CD4-positive, alpha-beta T cell treated with Interleukin-4 for 4 hours (primary cell): Measurements from ENCODE around the gene TWIST1.

Source experiments
- DNase-seq: peaks from one replicate; pipeline ENCODE4 v3.0.0-alpha.2; 2020

Gene TWIST1

GRCh38 chr7:19117091-19117869 lies at the start of gene TWIST1:
TWIST1 (minus strand) TSS chr7:19117636; CDS start chr7:19117321, 315 bp downstream.
- DNase-seq, result no peak

- no peak for DNase-seq
These were observed 44.2 kb upstream of the TWIST1 start for GRCh38 chr7:19161671-19162070.

- no peak for DNase-seq
These were observed 29.3 kb upstream of the TWIST1 start for GRCh38 chr7:19146699-19147098.

GRCh38 chr7:19145434-19146115 lies 28.1 kb upstream of the TWIST1 start:
- no peak for DNase-seq

- no peak for DNase-seq
These were observed 27.4 kb upstream of the TWIST1 start, which contains the start of gene FERD3L for GRCh38 chr7:19144661-19145433. FERD3L (minus strand) TSS chr7:19145421; CDS start chr7:19145362, 59 bp downstream.

GRCh38 chr7:19143881-19144574 lies 26.6 kb upstream of the TWIST1 start:
- DNase-seq, result no peak

- DNase-seq, result no peak
These were observed 22.4 kb upstream of the TWIST1 start for GRCh38 chr7:19139706-19140327.

GRCh38 chr7:19133886-19134285 lies 16.4 kb upstream of the TWIST1 start:
- DNase-seq, result no peak

GRCh38 chr7:19133390-19133789 lies 16.0 kb upstream of the TWIST1 start:
- no peak for DNase-seq

- no peak for DNase-seq
These were observed 11.4 kb upstream of the TWIST1 start for GRCh38 chr7:19128856-19129255.

GRCh38 chr7:19121977-19122588 lies 4.6 kb upstream of the TWIST1 start:
- DNase-seq, result no peak

GRCh38 chr7:19119870-19120486 lies 2.5 kb upstream of the TWIST1 start:
- no peak for DNase-seq

- no peak for DNase-seq
These were observed 1.9 kb upstream of the TWIST1 start for GRCh38 chr7:19119372-19119771.

GRCh38 chr7:19118636-19119371 lies 1.4 kb upstream of the TWIST1 start:
- no peak for DNase-seq

- DNase-seq, result no peak
These were observed 603 bp upstream of the TWIST1 start for GRCh38 chr7:19117870-19118608.

- DNase-seq, result no peak
These were observed 1.0 kb downstream of the TWIST1 start for GRCh38 chr7:19116121-19117090.

- DNase-seq, result no peak
These were observed 2.9 kb downstream of the TWIST1 start for GRCh38 chr7:19114551-19114855.

GRCh38 chr7:19113855-19114550 lies 3.4 kb downstream of the TWIST1 start:
- DNase-seq, result no peak
